Tibial nerve (tissue), 4 donors: ENCODE measurements around the gene PPP1R14C.

Source experiments
- CTCF ChIP-seq, 5 experiments: fragments of 200-600 bp in 3 of 5; fragments of 450-650 bp in 2 of 5; sonication (generic) in 3 of 5; IDR thresholded peaks; one replicate each; pipeline ENCODE4 v1.5.1; 2016 to 2019; ENCODE audit warnings: antibody characterized with exemption in 5 of 5, mild to moderate bottlenecking in 3 of 5, moderate library complexity in 2 of 5
- EP300 ChIP-seq, 2 donors: sonication (generic); formaldehyde crosslinking; IDR thresholded peaks; one replicate each; pipeline ENCODE4 v1.6.1; 2017; ENCODE audit warnings: antibody characterized with exemption in 2 of 2, mild to moderate bottlenecking in 1 of 2

GRCh38 chr6:150144294-150144868 lies 1.5 kb downstream of the PPP1R14C start:
- TF ChIP-seq CTCF (IDR thresholded peaks at IDR 0.05), result no peak
- TF ChIP-seq EP300 (IDR thresholded peaks at IDR 0.05), result no peak
